ENCODE data around the gene MPHOSPH9. TPM values are rescaled to one million over a fixed set of nuclear protein-coding genes. Genes with fewer than 3 reads are reported as not detected.

The MPHOSPH9 gene
- total RNA-seq, 4 donors from 2014 or later: 21.6 to 53.6 (median 39.1) TPM

- 91% methylated on average over 26 to 35 of the region's 35 CpGs for WGBS, 2 donors
- no peak overlapping the region for H3K4me3 ChIP-seq (replicated peaks in 1 of 3)
- H3K27me3 ChIP-seq: no peaks in the 10 kb centered on the region
- H3K27ac ChIP-seq: no peak overlapping the region
- TF ChIP-seq CTCF (IDR thresholded peaks at IDR 0.05) (no peak), POLR2A (IDR thresholded peaks at IDR 0.05) (no peak)
- peaks cover 15 to 21% of the 10 kb centered on the region in 2 donors for H3K4me1 ChIP-seq
- no peak for DNase-seq
- H3K9me3 ChIP-seq: no peaks in the 10 kb centered on the region
- H3K36me3 ChIP-seq: peaks cover 14 to 25% of the 10 kb centered on the region in 2 donors
- intact Hi-C loops (cut with DNase I): no loop called here
These were observed 33.1 kb upstream of the MPHOSPH9 start for GRCh38 chr12:123265851-123266678.

- Histone ChIP-seq H3K4me1 (peaks cover 7 to 13% of the 10 kb centered on the region in 2 donors), H3K27ac (no peak overlapping the region), H3K36me3 (peaks cover 22 to 34% of the 10 kb centered on the region in 2 donors), H3K27me3 (no peaks in the 10 kb centered on the region), H3K4me3 (replicated peaks in 1 of 3) (no peak overlapping the region), H3K9me3 (no peaks in the 10 kb centered on the region)
- no peak for TF ChIP-seq POLR2A (IDR thresholded peaks at IDR 0.05)
- no peak for TF ChIP-seq CTCF (IDR thresholded peaks at IDR 0.05)
- WGBS, 2 donors: 55 to 65% methylated on average over 5 to 7 of the region's 7 CpGs
- DNase-seq: no peak
- intact Hi-C loops (cut with DNase I): no loop called here
These were observed 31.7 kb upstream of the MPHOSPH9 start for GRCh38 chr12:123264642-123265041.

- H3K27ac ChIP-seq: no peak overlapping the region
- no peaks in the 10 kb centered on the region for H3K9me3 ChIP-seq
- H3K36me3 ChIP-seq: peaks cover 33 to 42% of the 10 kb centered on the region in 2 donors
- no peak for DNase-seq
- intact Hi-C loops (cut with DNase I): no loop called here
- WGBS, 2 donors: 94% methylated on average over 8 of the region's 8 CpGs
- H3K4me3 ChIP-seq (replicated peaks in 1 of 3): no peak overlapping the region
- no peaks in the 10 kb centered on the region for H3K27me3 ChIP-seq
- H3K4me1 ChIP-seq: no peaks in the 10 kb centered on the region
- no peak for TF ChIP-seq CTCF (IDR thresholded peaks at IDR 0.05)
- TF ChIP-seq POLR2A (IDR thresholded peaks at IDR 0.05): no peak
These were observed 30.4 kb upstream of the MPHOSPH9 start for GRCh38 chr12:123263196-123263817.

- Histone ChIP-seq H3K4me1 (no peaks in the 10 kb centered on the region), H3K4me3 (replicated peaks in 1 of 3) (no peak overlapping the region), H3K27me3 (no peaks in the 10 kb centered on the region), H3K36me3 (peaks cover 42 to 48% of the 10 kb centered on the region in 2 donors), H3K9me3 (no peaks in the 10 kb centered on the region), H3K27ac (no peak overlapping the region)
- 90 to 93% methylated on average over 4 of the region's 4 CpGs for WGBS, 2 donors
- TF ChIP-seq CTCF (IDR thresholded peaks at IDR 0.05) (no peak), POLR2A (IDR thresholded peaks at IDR 0.05) (no peak)
- intact Hi-C loops (cut with DNase I): no loop called here
- no peak for DNase-seq
These were observed 28.3 kb upstream of the MPHOSPH9 start for GRCh38 chr12:123261196-123261595.

GRCh38 chr12:123260081-123260480 lies 27.1 kb upstream of the MPHOSPH9 start:
- 81 to 83% methylated on average over 9 of the region's 9 CpGs for WGBS, 2 donors
- no peak overlapping the region for H3K4me3 ChIP-seq (replicated peaks in 1 of 3)
- no peaks in the 10 kb centered on the region for H3K27me3 ChIP-seq
- H3K36me3 ChIP-seq: peaks cover 44 to 58% of the 10 kb centered on the region in 2 donors
- H3K27ac ChIP-seq: no peak overlapping the region
- DNase-seq: no peak
- intact Hi-C loops (cut with DNase I): no loop called here
- TF ChIP-seq POLR2A (IDR thresholded peaks at IDR 0.05): no peak
- TF ChIP-seq CTCF (IDR thresholded peaks at IDR 0.05): no peak
- H3K9me3 ChIP-seq: no peaks in the 10 kb centered on the region
- no peaks in the 10 kb centered on the region for H3K4me1 ChIP-seq

Data from thyroid gland (tissue), 4 donors.